PC-3 (cell line): ENCODE data around the gene MLF2. TPM values are rescaled to one million over a fixed set of nuclear protein-coding genes. Genes with fewer than 3 reads are reported as not detected.

ENCODE experiments used
- ATAC-seq: fragments of 200-7000 bp; cut with Tn5 transposase; 2 replicates; pipeline ENCODE4 v1.9.1; 2020; ENCODE audit warnings: mild to moderate bottlenecking, moderate library complexity
- BruUV-seq: library from RNA; stranded (reverse); fragments of 400-500 nt; replicated peaks from 2 replicates; lab custom pipeline; 2021; lab: Mats Ljungman, UMichigan
- CTCF ChIA-PET: fragments of 300-600 bp; sonication (Branson Sonifier 250); formaldehyde crosslinking; loops from one replicate; lab custom pipeline; 2022; ENCODE audit warnings: antibody characterized with exemption; lab: Charles Lee
- POLR2A ChIA-PET: fragments of 300-600 bp; sonication (Branson Sonifier 250); formaldehyde crosslinking; loops from one replicate; lab custom pipeline; 2022; ENCODE audit warnings: antibody characterized with exemption; ENCODE audit not compliant: unreplicated experiment; lab: Charles Lee
- DNase-seq: peaks from one replicate; pipeline ENCODE4 v3.0.0-alpha.2; 2015
- H2AFZ ChIP-seq: fragments of 300-600 bp; sonication (generic); 2 replicates; pipeline ENCODE4 v1.6.0; 2016; ENCODE audit warnings: antibody characterized with exemption, low read length
- H3F3A ChIP-seq: fragments of 300-600 bp; sonication (generic); one replicate; pipeline ENCODE4 v1.6.0; 2017; ENCODE audit warnings: antibody characterized with exemption, low read length, control low read depth, mild to moderate bottlenecking; ENCODE audit not compliant: unreplicated experiment
- H3K27ac ChIP-seq: fragments of 300-600 bp; sonication (generic); 2 replicates; pipeline ENCODE4 v1.5.1; 2016; ENCODE audit warnings: mild to moderate bottlenecking, low read length
- H3K27me3 ChIP-seq: fragments of 300-600 bp; sonication (generic); 2 replicates; pipeline ENCODE4 v1.6.1; 2016; ENCODE audit warnings: low read length, mixed read lengths
- H3K36me3 ChIP-seq: fragments of 300-600 bp; sonication (generic); 2 replicates; pipeline ENCODE4 v1.6.1; 2016; ENCODE audit warnings: low read depth, mixed run types, low read length, mixed read lengths
- H3K4me1 ChIP-seq: fragments of 300-600 bp; sonication (generic); 2 replicates; pipeline ENCODE4 v1.5.1; 2016; ENCODE audit warnings: low read length; ENCODE audit not compliant: insufficient read depth
- H3K4me2 ChIP-seq: fragments of 300-600 bp; sonication (generic); 2 replicates; pipeline ENCODE4 v1.6.0; 2016; ENCODE audit warnings: low read length
- H3K4me3 ChIP-seq: fragments of 300-600 bp; sonication (generic); 2 replicates; pipeline ENCODE4 v1.5.1; 2016; ENCODE audit warnings: mild to moderate bottlenecking, low read length, mixed read lengths
- H3K79me2 ChIP-seq: fragments of 300-600 bp; sonication (generic); 2 replicates; pipeline ENCODE4 v1.6.1; 2017; ENCODE audit warnings: low read length, mixed read lengths
- H3K9ac ChIP-seq: fragments of 300-600 bp; sonication (generic); 2 replicates; pipeline ENCODE4 v1.6.0; 2016; ENCODE audit warnings: mild to moderate bottlenecking, low read length
- H3K9me2 ChIP-seq: fragments of 300-600 bp; sonication (generic); replicated peaks from 2 replicates; pipeline ENCODE4 v1.6.1; 2016; ENCODE audit warnings: mixed run types, low read length, mixed read lengths
- H3K9me3 ChIP-seq: fragments of 300-600 bp; sonication (generic); 2 replicates; pipeline ENCODE4 v1.6.1; 2016; ENCODE audit warnings: low read length, mixed read lengths
- H4K20me1 ChIP-seq: fragments of 300-600 bp; sonication (generic); 2 replicates; pipeline ENCODE4 v1.6.1; 2016; ENCODE audit warnings: low read length, mixed read lengths
- CTCF ChIP-seq: fragments of 300-600 bp; sonication (generic); conservative IDR thresholded peaks from 2 replicates; pipeline ENCODE4 v1.5.1; 2017; ENCODE audit warnings: antibody characterized with exemption, low read depth, mild to moderate bottlenecking, low read length
- EZH2 ChIP-seq: fragments of 300-600 bp; sonication (generic); IDR thresholded peaks from one replicate; pipeline ENCODE4 v1.6.1; 2017; ENCODE audit warnings: antibody characterized with exemption, mild to moderate bottlenecking, low read length; ENCODE audit not compliant: unreplicated experiment
- EZH2phosphoT487 ChIP-seq: fragments of 300-600 bp; sonication (generic); IDR thresholded peaks from 2 replicates; pipeline ENCODE4 v1.6.1; 2018; ENCODE audit warnings: mild to moderate bottlenecking, antibody characterized with exemption, low read length, borderline replicate concordance
- intact Hi-C: fragments of 100-400 bp; cut with micrococcal nuclease; formaldehyde crosslinking; loops from 2 replicates; pipeline ENCODE4 v1.9.0; 2023
- total RNA-seq: library from RNA; depleted of rRNA; stranded (reverse); fragments of >200 nt; gene quantifications from 2 replicates; pipeline ENCODE4 v1.2.3, GENCODE V29; 2014

MLF2 gene
- total RNA-seq, 1 experiment from 2014 or later = 222 TPM

- ChIA-PET CTCF (interaction anchor here (0.6 kb wide), 6 partner anchors 12 to 565 kb away, joined by 4 to 10 read pairs (median 7); no protein-coding TSS in a partner anchor), POLR2A (interaction anchor here (0.6 to 1.0 kb wide), 2 partner anchors 25 to 89 kb away, joined by 7 to 16 read pairs; partner anchors contain the start of gene ZNF384)
- Histone ChIP-seq H3K9ac (0 out of 2 replicates have a peak overlapping the region, but pooled peaks have one; percentile 41), H3F3A (no peaks in the 10 kb centered on the region), H3K4me2 (peak overlapping the region; percentile 87), H3K79me2 (no peaks in the 10 kb centered on the region), H3K4me1 (peaks cover 4% of the 10 kb centered on the region; the same call in 1 of the 2 replicates), H3K4me3 (peak overlapping the region; percentile 68), H3K9me2 (no peaks in the 10 kb centered on the region), H3K27ac (no peak overlapping the region), H3K27me3 (no peaks in the 10 kb centered on the region), H4K20me1 (no peaks in the 10 kb centered on the region), H2AFZ (peak overlapping the region; percentile 85), H3K9me3 (no peaks in the 10 kb centered on the region), H3K36me3 (no peaks in the 10 kb centered on the region)
- TF ChIP-seq EZH2 (no peak), CTCF (peak; percentile 87)
- intact Hi-C loops = loop anchor here (1.0 kb wide), 2 partner anchors 26 to 44 kb away; partner anchors contain the start of gene MLF2
- DNase-seq (peak; percentile 91), ATAC-seq (peak; percentile 95)
- BruUV-seq = no TSS peak
Measured at GRCh38 chr12:6778574-6779550, 25.9 kb upstream of the MLF2 start.

DNA sequence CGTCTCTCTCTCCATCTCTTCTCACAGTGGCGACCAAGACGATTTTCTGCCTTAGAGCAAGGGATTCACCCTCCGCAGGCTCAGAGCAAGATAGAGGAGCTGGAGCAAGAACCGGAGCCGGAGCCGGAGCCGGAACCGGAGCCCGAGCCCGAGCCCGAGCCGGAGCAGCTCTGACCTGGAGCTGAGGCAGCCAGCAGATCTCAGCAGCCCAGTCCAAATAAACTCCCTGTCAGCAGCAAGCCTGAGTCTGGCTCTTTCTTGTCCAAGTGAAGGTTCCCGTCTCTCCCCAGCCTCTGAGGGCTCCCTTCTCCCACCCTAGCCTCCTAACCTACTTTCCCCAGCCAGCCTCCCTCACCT is 25.3 kb upstream of the MLF2 start:
- Histone ChIP-seq H4K20me1 (no peaks in the 10 kb centered on the region), H2AFZ (peak overlapping the region; percentile 85), H3K9ac (0 out of 2 replicates have a peak overlapping the region, but pooled peaks have one; percentile 41), H3K27ac (no peak overlapping the region), H3K4me1 (peaks cover 4% of the 10 kb centered on the region; the same call in 1 of the 2 replicates), H3K36me3 (no peaks in the 10 kb centered on the region), H3K4me3 (peak overlapping the region; percentile 68), H3K27me3 (no peaks in the 10 kb centered on the region), H3F3A (no peaks in the 10 kb centered on the region), H3K79me2 (no peaks in the 10 kb centered on the region), H3K4me2 (peak overlapping the region; percentile 87), H3K9me3 (no peaks in the 10 kb centered on the region), H3K9me2 (no peaks in the 10 kb centered on the region)
- POLR2A ChIA-PET = interaction anchor here (0.6 to 1.0 kb wide), 2 partner anchors 24 to 89 kb away, joined by 7 to 16 read pairs; partner anchors contain the start of gene ZNF384
- TF ChIP-seq EZH2phosphoT487 (no peak), EZH2 (no peak), CTCF (no peak)
- intact Hi-C loops = no loop called here
- DNase-seq = no peak
- CTCF ChIA-PET = interaction anchor here (0.6 kb wide), 5 partner anchors 11 to 91 kb away, joined by 4 to 10 read pairs (median 6); no protein-coding TSS in a partner anchor
- BruUV-seq = no TSS peak
- ATAC-seq = peak; percentile 6; the same call in 1 of the 2 replicates
